ENCODE data around the gene TBC1D14.

The TBC1D14 gene

GRCh38 chr4:6984612-6985425, 75.2 kb downstream of the TBC1D14 start:
- H3K27ac ChIP-seq, result no peak overlapping the region
- TF ChIP-seq ZFX (IDR thresholded peaks at IDR 0.05; ENCODE audit: borderline replicate concordance) (no peak), CTCF (IDR thresholded peaks at IDR 0.05) (no peak)

- H3K27ac ChIP-seq, result peak overlapping the region; percentile 79
These were observed 76.6 kb downstream of the TBC1D14 start for GRCh38 chr4:6986072-6986780.

GRCh38 chr4:6986781-6987587, 77.4 kb downstream of the TBC1D14 start:
- TF ChIP-seq CTCF (IDR thresholded peaks at IDR 0.05) (no peak), ZFX (IDR thresholded peaks at IDR 0.05; ENCODE audit: borderline replicate concordance) (no peak)
- H3K27ac ChIP-seq, result peak overlapping the region; percentile 79

More at GRCh38 chr4:6986072-6986780, 76.6 kb downstream of the TBC1D14 start:
- no peak for TF ChIP-seq ZFX (IDR thresholded peaks at IDR 0.05; ENCODE audit: borderline replicate concordance)
- no peak for TF ChIP-seq CTCF (IDR thresholded peaks at IDR 0.05)

- TF ChIP-seq ZFX (IDR thresholded peaks at IDR 0.05; ENCODE audit: borderline replicate concordance) (no peak), CTCF (IDR thresholded peaks at IDR 0.05) (no peak)
- H3K27ac ChIP-seq, result peak overlapping the region; percentile 79
These were observed 77.9 kb downstream of the TBC1D14 start for GRCh38 chr4:6987588-6987961.

GRCh38 chr4:6988016-6988715, 78.5 kb downstream of the TBC1D14 start:
- H3K27ac ChIP-seq, result peak overlapping the region; percentile 79

More at GRCh38 chr4:6988016-6988715, 78.5 kb downstream of the TBC1D14 start:
- TF ChIP-seq CTCF (IDR thresholded peaks at IDR 0.05) (no peak), ZFX (IDR thresholded peaks at IDR 0.05; ENCODE audit: borderline replicate concordance) (no peak)
